Mammary microvascular endothelial cell (primary cell): ENCODE results near the gene AXIN2. TPM values are rescaled to one million over a fixed set of nuclear protein-coding genes. Genes with fewer than 3 reads are reported as not detected.

Experiments used
- total RNA-seq: library from RNA; depleted of rRNA; stranded (reverse); fragments of >200 nt; gene quantifications from 2 replicates; pipeline ENCODE4 v1.2.3, GENCODE V29; 2015

The AXIN2 gene, protein sequence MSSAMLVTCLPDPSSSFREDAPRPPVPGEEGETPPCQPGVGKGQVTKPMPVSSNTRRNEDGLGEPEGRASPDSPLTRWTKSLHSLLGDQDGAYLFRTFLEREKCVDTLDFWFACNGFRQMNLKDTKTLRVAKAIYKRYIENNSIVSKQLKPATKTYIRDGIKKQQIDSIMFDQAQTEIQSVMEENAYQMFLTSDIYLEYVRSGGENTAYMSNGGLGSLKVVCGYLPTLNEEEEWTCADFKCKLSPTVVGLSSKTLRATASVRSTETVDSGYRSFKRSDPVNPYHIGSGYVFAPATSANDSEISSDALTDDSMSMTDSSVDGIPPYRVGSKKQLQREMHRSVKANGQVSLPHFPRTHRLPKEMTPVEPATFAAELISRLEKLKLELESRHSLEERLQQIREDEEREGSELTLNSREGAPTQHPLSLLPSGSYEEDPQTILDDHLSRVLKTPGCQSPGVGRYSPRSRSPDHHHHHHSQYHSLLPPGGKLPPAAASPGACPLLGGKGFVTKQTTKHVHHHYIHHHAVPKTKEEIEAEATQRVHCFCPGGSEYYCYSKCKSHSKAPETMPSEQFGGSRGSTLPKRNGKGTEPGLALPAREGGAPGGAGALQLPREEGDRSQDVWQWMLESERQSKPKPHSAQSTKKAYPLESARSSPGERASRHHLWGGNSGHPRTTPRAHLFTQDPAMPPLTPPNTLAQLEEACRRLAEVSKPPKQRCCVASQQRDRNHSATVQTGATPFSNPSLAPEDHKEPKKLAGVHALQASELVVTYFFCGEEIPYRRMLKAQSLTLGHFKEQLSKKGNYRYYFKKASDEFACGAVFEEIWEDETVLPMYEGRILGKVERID
- total RNA-seq = 0.27 and 1.2 TPM in 2 replicates

DNA sequence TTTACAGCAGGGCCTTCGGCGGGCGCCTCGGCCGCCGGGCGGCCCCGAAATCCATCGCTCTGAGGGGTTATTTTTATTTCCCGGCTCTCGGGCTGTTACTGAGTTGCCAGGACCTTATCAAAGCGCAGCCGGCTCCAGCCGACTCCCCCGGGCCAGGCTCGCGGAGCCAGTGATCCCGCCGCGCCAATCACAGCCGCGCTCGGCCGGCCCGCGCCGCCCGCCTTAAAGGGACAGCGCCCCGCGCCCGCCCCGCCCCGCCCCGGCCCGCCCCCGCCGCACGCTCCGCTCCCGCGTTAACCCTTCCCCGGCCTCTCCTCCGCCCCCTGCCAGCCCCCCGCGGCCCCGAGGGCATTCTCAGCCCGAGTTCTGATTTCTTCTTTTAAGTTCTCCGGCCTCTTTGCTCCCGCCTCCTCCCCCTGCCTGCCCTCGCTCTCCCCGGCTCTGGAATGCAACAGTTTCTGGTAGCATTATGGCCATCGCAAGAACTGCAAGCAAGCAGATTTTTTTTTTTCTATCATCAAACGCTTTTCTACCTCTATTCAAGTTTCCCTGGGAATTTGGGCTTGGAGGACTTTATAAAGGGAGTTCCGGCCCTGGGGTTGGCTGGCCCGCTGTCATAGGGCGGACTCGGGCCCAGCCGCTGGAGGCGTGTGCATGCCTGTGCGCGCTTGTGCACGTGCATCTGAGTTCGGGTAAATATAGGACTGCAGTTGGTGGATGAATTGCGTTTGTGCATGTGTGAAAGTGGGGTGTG is at the start of gene AXIN2:
TSS of gene AXIN2 (minus strand) at position 197 of the 754 bp plus-strand sequence. CDS start 3,028 bp downstream, outside the sequence.

